HCT116 (cell line): ENCODE data around the gene LEKR1.

Experiments used
- CBX3 ChIP-seq: IDR thresholded peaks from 2 replicates; pipeline ENCODE4 v1.6.1; 2012; ENCODE audit warnings: low read depth
- EGR1 ChIP-seq: IDR thresholded peaks from 2 replicates; pipeline ENCODE4 v1.6.1; 2012; ENCODE audit warnings: low read depth
- EZH2 ChIP-seq: fragments of 200-600 bp; sonication (generic); IDR thresholded peaks from 2 replicates; pipeline ENCODE4 v1.6.1; 2017; ENCODE audit warnings: antibody characterized with exemption, mixed run types
- FOSL1 ChIP-seq: IDR thresholded peaks from 2 replicates; pipeline ENCODE4 v1.6.1; 2012; ENCODE audit warnings: low read depth
- POLR2A ChIP-seq: IDR thresholded peaks from 2 replicates; pipeline ENCODE4 v1.7.0; 2011; ENCODE audit warnings: borderline replicate concordance; ENCODE audit not compliant: insufficient read depth, insufficient read length; ENCODE audit errors: extremely low read depth
- ZNF274 ChIP-seq: fragments of 200-500 bp; sonication (Bioruptor generic); IDR thresholded peaks from 2 replicates; pipeline ENCODE4 v1.6.1; 2014; ENCODE audit warnings: mild to moderate bottlenecking, low read depth, low read length, inconsistent platforms
- TF ChIP-seq, protein P1 (sequence below), 3 experiments: fragments of 200-600 bp in 1 of 3; sonication (generic) in 1 of 3; IDR thresholded peaks in 2 of 3; conservative IDR thresholded peaks in 1 of 3; 2 replicates each; pipeline ENCODE4 v1.5.1; 2012 to 2017; ENCODE audit warnings: low read depth in 2 of 3, low read length in 2 of 3, antibody characterized with exemption in 1 of 3, borderline replicate concordance in 1 of 3, control low read depth in 1 of 3, mild to moderate bottlenecking in 1 of 3, mixed read lengths in 1 of 3, mixed run types in 1 of 3, moderate library complexity in 1 of 3; ENCODE audit not compliant: insufficient read depth in 1 of 3
- TF ChIP-seq, protein P2 (sequence below): IDR thresholded peaks from 2 replicates; pipeline ENCODE4 v1.6.1; 2012; ENCODE audit warnings: low read depth
- TF ChIP-seq, protein P3 (sequence below): IDR thresholded peaks from 2 replicates; pipeline ENCODE4 v1.6.1; 2012

DNA sequence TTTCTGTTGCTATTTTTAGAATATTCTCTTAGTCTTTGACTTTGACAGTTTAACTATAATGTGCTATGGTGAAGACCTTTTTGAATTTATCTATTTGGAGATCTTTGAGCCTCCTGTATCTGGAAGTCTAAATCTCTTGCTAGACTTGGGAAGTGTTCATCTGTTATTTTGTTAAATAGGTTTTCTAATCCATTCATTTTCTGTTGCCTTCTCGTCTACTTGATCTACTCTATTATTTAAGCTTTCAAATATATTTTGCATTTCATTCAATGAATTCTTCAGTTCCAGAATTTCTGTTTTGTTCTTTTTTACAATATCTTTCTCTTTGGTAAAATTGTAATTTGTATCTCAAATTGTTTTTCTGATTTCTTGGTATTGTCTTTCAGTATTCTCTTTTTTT is 47.8 kb downstream of the LEKR1 start:
- TF ChIP-seq POLR2A (no peak), FOSL1 (no peak), ZNF274 (no peak), CBX3 (no peak), EZH2 (no peak), EGR1 (no peak)
- TF ChIP-seq, protein P1, sequence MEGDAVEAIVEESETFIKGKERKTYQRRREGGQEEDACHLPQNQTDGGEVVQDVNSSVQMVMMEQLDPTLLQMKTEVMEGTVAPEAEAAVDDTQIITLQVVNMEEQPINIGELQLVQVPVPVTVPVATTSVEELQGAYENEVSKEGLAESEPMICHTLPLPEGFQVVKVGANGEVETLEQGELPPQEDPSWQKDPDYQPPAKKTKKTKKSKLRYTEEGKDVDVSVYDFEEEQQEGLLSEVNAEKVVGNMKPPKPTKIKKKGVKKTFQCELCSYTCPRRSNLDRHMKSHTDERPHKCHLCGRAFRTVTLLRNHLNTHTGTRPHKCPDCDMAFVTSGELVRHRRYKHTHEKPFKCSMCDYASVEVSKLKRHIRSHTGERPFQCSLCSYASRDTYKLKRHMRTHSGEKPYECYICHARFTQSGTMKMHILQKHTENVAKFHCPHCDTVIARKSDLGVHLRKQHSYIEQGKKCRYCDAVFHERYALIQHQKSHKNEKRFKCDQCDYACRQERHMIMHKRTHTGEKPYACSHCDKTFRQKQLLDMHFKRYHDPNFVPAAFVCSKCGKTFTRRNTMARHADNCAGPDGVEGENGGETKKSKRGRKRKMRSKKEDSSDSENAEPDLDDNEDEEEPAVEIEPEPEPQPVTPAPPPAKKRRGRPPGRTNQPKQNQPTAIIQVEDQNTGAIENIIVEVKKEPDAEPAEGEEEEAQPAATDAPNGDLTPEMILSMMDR (IDR thresholded peaks at IDR 0.05 in 2 of 3, conservative IDR thresholded peaks at IDR 0.05 in 1 of 3; ENCODE audit: borderline replicate concordance in 1 of 3, insufficient read depth in 1 of 3, low read depth in 2 of 3, low read length in 2 of 3), result no peak
- TF ChIP-seq, protein P2, sequence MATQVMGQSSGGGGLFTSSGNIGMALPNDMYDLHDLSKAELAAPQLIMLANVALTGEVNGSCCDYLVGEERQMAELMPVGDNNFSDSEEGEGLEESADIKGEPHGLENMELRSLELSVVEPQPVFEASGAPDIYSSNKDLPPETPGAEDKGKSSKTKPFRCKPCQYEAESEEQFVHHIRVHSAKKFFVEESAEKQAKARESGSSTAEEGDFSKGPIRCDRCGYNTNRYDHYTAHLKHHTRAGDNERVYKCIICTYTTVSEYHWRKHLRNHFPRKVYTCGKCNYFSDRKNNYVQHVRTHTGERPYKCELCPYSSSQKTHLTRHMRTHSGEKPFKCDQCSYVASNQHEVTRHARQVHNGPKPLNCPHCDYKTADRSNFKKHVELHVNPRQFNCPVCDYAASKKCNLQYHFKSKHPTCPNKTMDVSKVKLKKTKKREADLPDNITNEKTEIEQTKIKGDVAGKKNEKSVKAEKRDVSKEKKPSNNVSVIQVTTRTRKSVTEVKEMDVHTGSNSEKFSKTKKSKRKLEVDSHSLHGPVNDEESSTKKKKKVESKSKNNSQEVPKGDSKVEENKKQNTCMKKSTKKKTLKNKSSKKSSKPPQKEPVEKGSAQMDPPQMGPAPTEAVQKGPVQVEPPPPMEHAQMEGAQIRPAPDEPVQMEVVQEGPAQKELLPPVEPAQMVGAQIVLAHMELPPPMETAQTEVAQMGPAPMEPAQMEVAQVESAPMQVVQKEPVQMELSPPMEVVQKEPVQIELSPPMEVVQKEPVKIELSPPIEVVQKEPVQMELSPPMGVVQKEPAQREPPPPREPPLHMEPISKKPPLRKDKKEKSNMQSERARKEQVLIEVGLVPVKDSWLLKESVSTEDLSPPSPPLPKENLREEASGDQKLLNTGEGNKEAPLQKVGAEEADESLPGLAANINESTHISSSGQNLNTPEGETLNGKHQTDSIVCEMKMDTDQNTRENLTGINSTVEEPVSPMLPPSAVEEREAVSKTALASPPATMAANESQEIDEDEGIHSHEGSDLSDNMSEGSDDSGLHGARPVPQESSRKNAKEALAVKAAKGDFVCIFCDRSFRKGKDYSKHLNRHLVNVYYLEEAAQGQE, result no peak
- TF ChIP-seq, protein P3, sequence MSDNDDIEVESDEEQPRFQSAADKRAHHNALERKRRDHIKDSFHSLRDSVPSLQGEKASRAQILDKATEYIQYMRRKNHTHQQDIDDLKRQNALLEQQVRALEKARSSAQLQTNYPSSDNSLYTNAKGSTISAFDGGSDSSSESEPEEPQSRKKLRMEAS, result no peak
